ENCODE results near the gene AXIN1. TPM values are rescaled to one million over a fixed set of nuclear protein-coding genes. Genes with fewer than 3 reads are reported as not detected.
"Not testable (repeated sequence)": the region's sequence is repeated elsewhere in the genome, so short reads cannot be mapped to it uniquely, and the experiment has no call there.

The AXIN1 gene
- total RNA-seq, 1 donor from 2014 or later, result 27.0 TPM

- Mint-ChIP-seq H3K27ac (ENCODE audit: unreplicated experiment) (peak overlapping the region; percentile 48), H3K4me1 (ENCODE audit: low read depth, unreplicated experiment) (peaks cover 28% of the 10 kb centered on the region), H3K9me3 (ENCODE audit: unreplicated experiment) (no peaks in the 10 kb centered on the region), H3K36me3 (ENCODE audit: low read depth, unreplicated experiment) (peaks cover 11% of the 10 kb centered on the region), H3K4me3 (ENCODE audit: unreplicated experiment) (peak overlapping the region; percentile 91), H3K27me3 (ENCODE audit: low read depth, unreplicated experiment) (no peaks in the 10 kb centered on the region)
- no peaks in the 10 kb centered on the region for H3K9me3 ChIP-seq (ENCODE audit: insufficient read depth, low read depth, low read length)
- H3K79me2 ChIP-seq (ENCODE audit: insufficient read depth, low read length), result peaks cover 58% of the 10 kb centered on the region
- no peak overlapping the region for H2AFZ ChIP-seq (ENCODE audit: low read depth, low read length)
- H3K4me3 ChIP-seq (ENCODE audit: insufficient read depth, low read depth, low read length), result no peak overlapping the region
- TF ChIP-seq, protein P1, sequence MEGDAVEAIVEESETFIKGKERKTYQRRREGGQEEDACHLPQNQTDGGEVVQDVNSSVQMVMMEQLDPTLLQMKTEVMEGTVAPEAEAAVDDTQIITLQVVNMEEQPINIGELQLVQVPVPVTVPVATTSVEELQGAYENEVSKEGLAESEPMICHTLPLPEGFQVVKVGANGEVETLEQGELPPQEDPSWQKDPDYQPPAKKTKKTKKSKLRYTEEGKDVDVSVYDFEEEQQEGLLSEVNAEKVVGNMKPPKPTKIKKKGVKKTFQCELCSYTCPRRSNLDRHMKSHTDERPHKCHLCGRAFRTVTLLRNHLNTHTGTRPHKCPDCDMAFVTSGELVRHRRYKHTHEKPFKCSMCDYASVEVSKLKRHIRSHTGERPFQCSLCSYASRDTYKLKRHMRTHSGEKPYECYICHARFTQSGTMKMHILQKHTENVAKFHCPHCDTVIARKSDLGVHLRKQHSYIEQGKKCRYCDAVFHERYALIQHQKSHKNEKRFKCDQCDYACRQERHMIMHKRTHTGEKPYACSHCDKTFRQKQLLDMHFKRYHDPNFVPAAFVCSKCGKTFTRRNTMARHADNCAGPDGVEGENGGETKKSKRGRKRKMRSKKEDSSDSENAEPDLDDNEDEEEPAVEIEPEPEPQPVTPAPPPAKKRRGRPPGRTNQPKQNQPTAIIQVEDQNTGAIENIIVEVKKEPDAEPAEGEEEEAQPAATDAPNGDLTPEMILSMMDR (IDR thresholded peaks at IDR 0.05; ENCODE audit: insufficient read depth, low read depth, low read length), result no peak
- TF ChIP-seq EZH2 (IDR thresholded peaks at IDR 0.05; ENCODE audit: insufficient read depth, low read length), result no peak
- no peak overlapping the region for H3K4me2 ChIP-seq (ENCODE audit: low read length)
- FAIRE-seq, result no peak
- peaks cover 51% of the 10 kb centered on the region for H4K20me1 ChIP-seq (ENCODE audit: insufficient read depth, low read length)
- no peak overlapping the region for H3K27ac ChIP-seq (ENCODE audit: low read depth, low read length)
- peaks cover 6% of the 10 kb centered on the region for H3K36me3 ChIP-seq (ENCODE audit: insufficient read depth, low read length)
- no peak overlapping the region for H3K9ac ChIP-seq (ENCODE audit: low read length)
- peaks cover 9% of the 10 kb centered on the region for H3K4me1 ChIP-seq (ENCODE audit: insufficient read depth, low read length)
- H3K27me3 ChIP-seq (ENCODE audit: insufficient read depth, low read length), result no peaks in the 10 kb centered on the region
- DNase-seq (ENCODE audit: low read depth), result no peak
Observed at GRCh38 chr16:350203-350602, 2.3 kb downstream of the AXIN1 start.

DNA sequence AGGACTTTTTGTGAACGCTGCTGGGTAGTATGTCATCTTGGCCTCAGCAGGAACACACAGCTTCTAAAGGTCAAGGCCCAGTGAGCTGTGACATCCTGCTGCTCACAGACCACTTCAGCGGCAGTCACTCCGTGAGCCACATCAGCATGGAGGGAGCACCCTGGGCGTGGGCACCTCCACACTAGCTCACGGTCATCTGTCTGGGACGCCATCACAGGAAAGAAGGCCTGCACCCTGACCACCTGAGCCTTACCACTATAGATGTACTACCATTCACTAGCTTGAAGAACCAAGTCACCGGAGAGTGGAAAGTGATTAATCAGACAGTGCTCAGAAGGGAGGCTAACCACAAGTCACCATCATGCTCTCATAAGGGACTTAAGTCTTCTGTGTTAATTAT lies 3.3 kb downstream of the AXIN1 start:
- Mint-ChIP-seq H3K4me3 (ENCODE audit: unreplicated experiment) (no peak overlapping the region), H3K4me1 (ENCODE audit: low read depth, unreplicated experiment) (peaks cover 32% of the 10 kb centered on the region), H3K9me3 (ENCODE audit: unreplicated experiment) (no peaks in the 10 kb centered on the region), H3K27ac (ENCODE audit: unreplicated experiment) (no peak overlapping the region), H3K27me3 (ENCODE audit: low read depth, unreplicated experiment) (no peaks in the 10 kb centered on the region), H3K36me3 (ENCODE audit: low read depth, unreplicated experiment) (peaks cover 15% of the 10 kb centered on the region)
- Histone ChIP-seq H2AFZ (ENCODE audit: low read depth, low read length) (no peak overlapping the region), H3K4me3 (ENCODE audit: insufficient read depth, low read depth, low read length) (no peak overlapping the region), H3K27ac (ENCODE audit: low read depth, low read length) (no peak overlapping the region), H3K4me2 (ENCODE audit: low read length) (no peak overlapping the region), H3K9ac (ENCODE audit: low read length) (no peak overlapping the region), H4K20me1 (ENCODE audit: insufficient read depth, low read length) (peaks cover 61% of the 10 kb centered on the region), H3K79me2 (ENCODE audit: insufficient read depth, low read length) (peaks cover 67% of the 10 kb centered on the region), H3K36me3 (ENCODE audit: insufficient read depth, low read length) (peaks cover 6% of the 10 kb centered on the region), H3K9me3 (ENCODE audit: insufficient read depth, low read depth, low read length) (no peaks in the 10 kb centered on the region), H3K27me3 (ENCODE audit: insufficient read depth, low read length) (no peaks in the 10 kb centered on the region), H3K4me1 (ENCODE audit: insufficient read depth, low read length) (peaks cover 9% of the 10 kb centered on the region)
- no peak for TF ChIP-seq EZH2 (IDR thresholded peaks at IDR 0.05; ENCODE audit: insufficient read depth, low read length)
- TF ChIP-seq, protein P1 (IDR thresholded peaks at IDR 0.05; ENCODE audit: insufficient read depth, low read depth, low read length), result no peak
- FAIRE-seq (no peak), DNase-seq (ENCODE audit: low read depth) (no peak)

DNA sequence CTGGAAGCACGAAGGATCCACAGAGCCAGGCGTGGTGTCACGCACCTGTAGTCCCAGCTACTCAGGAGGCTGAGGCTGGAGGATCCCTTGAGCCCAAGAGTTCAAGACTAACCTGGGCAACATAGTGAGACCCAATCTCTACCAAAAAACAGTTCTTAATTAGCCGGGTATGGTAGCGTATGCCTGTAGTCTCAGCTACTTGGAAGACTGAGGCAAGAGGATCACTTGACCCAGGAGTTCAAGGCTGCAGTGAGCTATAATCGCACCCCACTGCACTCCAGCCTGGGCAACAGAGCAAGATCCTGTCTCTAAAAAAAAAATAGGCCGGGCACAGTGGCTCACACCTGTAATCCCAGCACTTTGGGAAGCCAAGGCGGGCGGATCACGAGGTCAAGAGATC lies 4.0 kb downstream of the AXIN1 start:
- H3K27ac Mint-ChIP-seq (ENCODE audit: unreplicated experiment); H3K4me1 ChIP-seq (ENCODE audit: insufficient read depth, low read length); H3K27ac ChIP-seq (ENCODE audit: low read depth, low read length); H3K27me3 Mint-ChIP-seq (ENCODE audit: low read depth, unreplicated experiment); H3K4me2 ChIP-seq (ENCODE audit: low read length); H3K27me3 ChIP-seq (ENCODE audit: insufficient read depth, low read length); H3K9me3 ChIP-seq (ENCODE audit: insufficient read depth, low read depth, low read length); H3K9me3 Mint-ChIP-seq (ENCODE audit: unreplicated experiment); H3K4me3 Mint-ChIP-seq (ENCODE audit: unreplicated experiment); DNase-seq (ENCODE audit: low read depth); FAIRE-seq; H3K36me3 ChIP-seq (ENCODE audit: insufficient read depth, low read length); H3K9ac ChIP-seq (ENCODE audit: low read length); H3K4me3 ChIP-seq (ENCODE audit: insufficient read depth, low read depth, low read length); H2AFZ ChIP-seq (ENCODE audit: low read depth, low read length): not testable (repeated sequence)
- Histone ChIP-seq H3K79me2 (ENCODE audit: insufficient read depth, low read length) (peaks cover 73% of the 10 kb centered on the region), H4K20me1 (ENCODE audit: insufficient read depth, low read length) (peaks cover 61% of the 10 kb centered on the region)
- H3K4me1 Mint-ChIP-seq (ENCODE audit: low read depth, unreplicated experiment), result peaks cover 32% of the 10 kb centered on the region
- H3K36me3 Mint-ChIP-seq (ENCODE audit: low read depth, unreplicated experiment), result peaks cover 16% of the 10 kb centered on the region
